RWPE1 (cell line): Measurements from ENCODE around the gene GPD1.
A peak's percentile ranks its signal among the peaks of the same experiment; 100 is the strongest.
"Not testable (repeated sequence)": the region's sequence is repeated elsewhere in the genome, so short reads cannot be mapped to it uniquely, and the experiment has no call there.

Source experiments
- CTCF ChIA-PET: fragments of 350-600 bp; sonication (Branson Sonifier 250); formaldehyde crosslinking; extraction: SDS; loops from one replicate; lab custom pipeline; 2021; lab: Yijun Ruan, JAX
- POLR2A ChIA-PET: fragments of 400-600 bp; formaldehyde crosslinking; extraction: SDS; loops from one replicate; lab custom pipeline; 2020; ENCODE audit warnings: antibody characterized with exemption; ENCODE audit not compliant: low non-redundant PET; lab: Yijun Ruan, JAX
- DNase-seq: peaks from one replicate; pipeline ENCODE4 v3.0.0; 2012; ENCODE audit warnings: low spot score
- H3K27ac ChIP-seq: fragments of 450-650 bp; 2 replicates; pipeline ENCODE4 v1.5.1; 2017
- TF ChIP-seq, protein P1 (sequence below): fragments of 450-650 bp; conservative IDR thresholded peaks from 2 replicates; pipeline ENCODE4 v1.5.1; 2017; ENCODE audit warnings: low read depth, mild to moderate bottlenecking

Gene GPD1

DNA sequence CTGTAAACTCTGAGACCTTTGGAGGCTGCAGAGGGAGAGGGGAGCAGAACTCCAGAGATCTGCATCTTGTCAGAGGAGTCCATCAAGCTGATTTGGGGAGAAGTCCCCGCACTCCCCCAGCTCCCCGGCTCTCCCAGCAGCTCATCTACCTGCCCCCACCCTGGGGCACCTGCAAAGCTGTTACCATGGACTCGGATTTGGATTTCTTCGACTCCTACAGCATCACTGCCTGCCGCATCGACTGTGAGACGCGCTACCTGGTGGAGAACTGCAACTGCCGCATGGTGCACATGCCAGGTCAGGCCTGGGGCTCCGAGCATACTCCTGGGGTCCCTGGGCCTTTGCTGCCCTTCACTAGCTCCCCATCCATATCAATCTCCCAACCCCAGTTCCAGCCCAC is 25.5 kb upstream of the GPD1 start:
- no peak for DNase-seq
- TF ChIP-seq, protein P1, sequence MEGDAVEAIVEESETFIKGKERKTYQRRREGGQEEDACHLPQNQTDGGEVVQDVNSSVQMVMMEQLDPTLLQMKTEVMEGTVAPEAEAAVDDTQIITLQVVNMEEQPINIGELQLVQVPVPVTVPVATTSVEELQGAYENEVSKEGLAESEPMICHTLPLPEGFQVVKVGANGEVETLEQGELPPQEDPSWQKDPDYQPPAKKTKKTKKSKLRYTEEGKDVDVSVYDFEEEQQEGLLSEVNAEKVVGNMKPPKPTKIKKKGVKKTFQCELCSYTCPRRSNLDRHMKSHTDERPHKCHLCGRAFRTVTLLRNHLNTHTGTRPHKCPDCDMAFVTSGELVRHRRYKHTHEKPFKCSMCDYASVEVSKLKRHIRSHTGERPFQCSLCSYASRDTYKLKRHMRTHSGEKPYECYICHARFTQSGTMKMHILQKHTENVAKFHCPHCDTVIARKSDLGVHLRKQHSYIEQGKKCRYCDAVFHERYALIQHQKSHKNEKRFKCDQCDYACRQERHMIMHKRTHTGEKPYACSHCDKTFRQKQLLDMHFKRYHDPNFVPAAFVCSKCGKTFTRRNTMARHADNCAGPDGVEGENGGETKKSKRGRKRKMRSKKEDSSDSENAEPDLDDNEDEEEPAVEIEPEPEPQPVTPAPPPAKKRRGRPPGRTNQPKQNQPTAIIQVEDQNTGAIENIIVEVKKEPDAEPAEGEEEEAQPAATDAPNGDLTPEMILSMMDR: no peak
- H3K27ac ChIP-seq: no peak overlapping the region; the same call in 1 of the 2 replicates
- POLR2A ChIA-PET: interaction anchor here (2.0 kb wide), 1 partner anchor 34 kb away, joined by 4 read pairs; the partner anchor contains the start of gene COX14
- CTCF ChIA-PET: interaction anchor here (0.6 kb wide), 1 partner anchor 88 kb away, joined by 3 read pairs; no protein-coding TSS in a partner anchor

DNA sequence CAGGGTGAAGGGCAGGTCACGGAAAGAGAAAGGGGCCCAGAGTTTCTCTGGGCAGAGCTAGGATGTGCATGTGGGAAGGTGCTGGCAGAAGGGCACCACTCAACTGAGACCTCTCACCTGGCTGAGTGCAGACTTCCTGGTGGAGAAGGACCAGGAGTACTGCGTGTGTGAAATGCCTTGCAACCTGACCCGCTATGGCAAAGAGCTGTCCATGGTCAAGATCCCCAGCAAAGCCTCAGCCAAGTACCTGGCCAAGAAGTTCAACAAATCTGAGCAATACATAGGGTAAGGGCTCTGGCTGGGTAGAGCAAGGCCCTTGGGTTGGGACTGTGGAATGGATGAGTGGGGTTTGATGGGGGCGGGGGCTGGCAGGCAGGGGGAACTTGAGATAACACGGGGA is 24.0 kb upstream of the GPD1 start:
- no peak overlapping the region for H3K27ac ChIP-seq
- ChIA-PET POLR2A (interaction anchor here (2.0 kb wide), 1 partner anchor 32 kb away, joined by 4 read pairs; the partner anchor contains the start of gene COX14), CTCF (no interaction called here)
- TF ChIP-seq, protein P1: no peak
- DNase-seq: no peak

DNA sequence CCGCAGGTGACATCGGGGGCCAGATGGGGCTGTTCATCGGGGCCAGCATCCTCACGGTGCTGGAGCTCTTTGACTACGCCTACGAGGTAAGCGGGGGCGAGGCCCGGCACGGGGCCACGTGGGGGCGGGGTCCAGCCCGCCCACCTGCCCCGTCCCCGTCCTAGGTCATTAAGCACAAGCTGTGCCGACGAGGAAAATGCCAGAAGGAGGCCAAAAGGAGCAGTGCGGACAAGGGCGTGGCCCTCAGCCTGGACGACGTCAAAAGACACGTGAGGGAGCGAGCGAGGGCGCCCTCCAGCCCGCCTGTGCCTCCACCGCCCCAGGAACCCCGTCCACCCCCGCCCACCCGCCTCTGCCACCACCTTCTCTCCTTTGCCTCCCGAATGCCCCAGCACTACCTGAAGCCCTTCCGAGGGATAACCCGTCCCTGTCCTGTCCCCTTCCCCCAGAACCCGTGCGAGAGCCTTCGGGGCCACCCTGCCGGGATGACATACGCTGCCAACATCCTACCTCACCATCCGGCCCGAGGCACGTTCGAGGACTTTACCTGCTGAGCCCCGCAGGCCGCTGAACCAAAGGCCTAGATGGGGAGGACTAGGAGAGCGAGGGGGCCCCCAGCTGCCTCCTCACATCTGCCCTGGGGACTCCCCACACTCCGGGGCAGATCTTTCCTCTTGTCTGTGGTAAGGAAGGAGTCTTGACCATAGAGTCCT is 22.6 kb upstream of the GPD1 start:
- ChIA-PET POLR2A (no interaction called here), CTCF (interaction anchor here (4.0 kb wide), 1 partner anchor 11 kb away, joined by 24 read pairs; no protein-coding TSS in a partner anchor)
- no peak overlapping the region for H3K27ac ChIP-seq
- DNase-seq: no peak
- TF ChIP-seq, protein P1: no peak

DNA sequence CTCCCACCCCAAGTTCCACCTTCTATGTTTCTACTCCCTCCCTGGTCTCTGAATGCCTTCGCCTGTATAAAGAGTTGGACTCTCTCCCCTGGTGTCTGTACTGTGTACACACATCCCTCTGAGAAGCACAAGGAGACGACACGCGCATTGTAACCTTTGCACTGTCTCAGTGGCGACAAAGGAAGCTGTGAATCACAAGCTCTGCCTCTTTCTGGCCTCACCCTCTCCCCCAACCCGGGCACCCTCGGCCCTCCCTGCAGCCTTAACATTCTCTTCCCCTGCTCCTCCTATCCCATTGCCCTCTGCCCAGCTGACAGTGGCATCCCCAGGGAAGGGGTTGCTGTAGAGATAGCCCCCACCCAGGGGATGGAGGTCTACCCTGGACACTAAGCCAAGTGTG is 21.2 kb upstream of the GPD1 start:
- peak overlapping the region; percentile 44 for H3K27ac ChIP-seq
- POLR2A ChIA-PET: no interaction called here
- TF ChIP-seq, protein P1: no peak
- DNase-seq: no peak
- CTCF ChIA-PET: interaction anchor here (4.0 kb wide), 1 partner anchor 12 kb away, joined by 24 read pairs; no protein-coding TSS in a partner anchor

DNA sequence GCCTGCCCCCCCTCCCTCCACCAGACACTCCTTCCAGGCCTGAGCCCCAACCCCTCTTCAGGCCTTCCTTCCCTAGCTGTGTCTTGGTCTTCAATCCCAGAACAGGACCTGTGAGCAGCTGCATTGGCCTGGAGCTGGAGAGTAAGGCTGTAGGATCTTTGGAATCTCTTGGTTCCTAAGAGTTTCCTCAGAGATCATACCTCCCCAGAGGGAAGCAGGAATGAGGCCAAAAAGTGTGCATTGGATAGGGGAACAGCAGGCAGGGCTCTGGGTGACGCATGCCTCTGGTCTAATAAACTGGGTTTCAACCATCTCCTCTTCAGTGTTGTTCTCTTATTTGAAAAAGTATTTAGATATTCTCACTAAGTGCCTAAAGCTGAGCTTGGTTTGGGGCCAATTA is 20.5 kb upstream of the GPD1 start:
- H3K27ac ChIP-seq: peak overlapping the region; percentile 44
- POLR2A ChIA-PET: no interaction called here
- TF ChIP-seq, protein P1: no peak
- DNase-seq: no peak
- CTCF ChIA-PET: interaction anchor here (0.5 to 4.0 kb wide), 3 partner anchors 9 to 29 kb away, joined by 3 to 24 read pairs (median 4); no protein-coding TSS in a partner anchor

DNA sequence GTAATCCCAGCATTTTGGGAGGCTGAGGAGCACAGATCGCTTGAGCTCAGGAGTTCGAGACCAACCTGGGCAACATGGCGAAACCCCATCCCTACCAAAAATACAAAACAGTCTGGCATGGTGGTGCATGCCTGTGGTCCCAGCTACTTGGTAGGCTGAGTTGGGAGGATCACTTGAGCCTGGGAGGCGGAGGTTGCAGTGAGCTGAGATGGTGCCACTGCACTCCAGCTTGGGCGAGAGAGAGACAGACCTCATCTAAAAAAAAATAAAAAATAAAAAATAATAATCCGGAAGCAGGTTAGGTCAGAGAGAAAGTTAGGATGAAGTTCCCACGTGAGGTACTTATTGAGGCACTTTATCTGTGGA is 19.4 kb upstream of the GPD1 start:
- ChIA-PET POLR2A (interaction anchor here (0.6 to 1.0 kb wide), 4 partner anchors 27 to 137 kb away, joined by 3 to 5 read pairs (median 3); partner anchors contain the start of genes CERS5 and COX14), CTCF (interaction anchor here (0.6 to 4.0 kb wide), 11 partner anchors 8 to 557 kb away, joined by 3 to 24 read pairs (median 4); partner anchors contain the start of genes COX14 and PRPF40B)
- DNase-seq: not testable (repeated sequence)
- H3K27ac ChIP-seq: peak overlapping the region; percentile 97
